Activated B cell treated with CpG ODN at 0.5 μM for 24 hours (primary cell): Measurements from ENCODE around the gene IL17RC. TPM values are rescaled to one million over a fixed set of nuclear protein-coding genes. Genes with fewer than 3 reads are reported as not detected.

ENCODE experiments used
- ATAC-seq: fragments of 200-7000 bp; cut with Tn5 transposase; one replicate; pipeline ENCODE4 v1.10.0; 2021; ENCODE audit warnings: low read depth, mild to moderate bottlenecking, moderate library complexity
- CTCF ChIA-PET: fragments of 350-600 bp; sonication (Branson Sonifier 250); formaldehyde crosslinking; loops from one replicate; lab custom pipeline; 2021; ENCODE audit warnings: antibody characterized with exemption; lab: Charles Lee
- POLR2A ChIA-PET: fragments of 350-600 bp; sonication (Branson Sonifier 250); formaldehyde crosslinking; loops from one replicate; lab custom pipeline; 2021; ENCODE audit warnings: antibody characterized with exemption; lab: Charles Lee
- DNase-seq: peaks from one replicate; pipeline ENCODE4 v3.0.0; 2022
- H3K27ac Mint-ChIP-seq: one replicate; pipeline ENCODE4 v1.8.0; 2020; ENCODE audit warnings: mixed read lengths
- H3K27me3 Mint-ChIP-seq: one replicate; pipeline ENCODE4 v1.8.0; 2021; ENCODE audit warnings: mixed read lengths
- H3K36me3 Mint-ChIP-seq: one replicate; pipeline ENCODE4 v1.8.0; 2021; ENCODE audit warnings: low read depth, mixed read lengths
- H3K4me1 Mint-ChIP-seq: one replicate; pipeline ENCODE4 v1.8.0; 2021; ENCODE audit warnings: mixed read lengths
- H3K4me3 Mint-ChIP-seq: one replicate; pipeline ENCODE4 v1.8.0; 2020; ENCODE audit warnings: mild to moderate bottlenecking, mixed read lengths
- H3K9me3 Mint-ChIP-seq: one replicate; pipeline ENCODE4 v1.8.0; 2020; ENCODE audit warnings: mixed read lengths
- intact Hi-C: fragments of 100-400 bp; cut with micrococcal nuclease; formaldehyde crosslinking; loops from one replicate; pipeline ENCODE4 v1.15.1; 2024
- total RNA-seq: library from RNA; stranded (reverse); gene quantifications from 2 replicates; pipeline ENCODE4 v1.2.3, GENCODE V29; 2022
- TF ChIP-seq, protein P1 (sequence below): fragments of 200-600 bp; IDR thresholded peaks from one replicate; pipeline ENCODE4 v1.8.0; 2022; ENCODE audit warnings: antibody characterized with exemption, mild to moderate bottlenecking

The IL17RC gene
- total RNA-seq, 1 donor from 2014 or later, result 0.11 TPM

GRCh38 chr3:9980251-9980650, 63.4 kb downstream of the IL17RC start:
- CTCF ChIA-PET, result no interaction called here
- no peak for DNase-seq
- no peak overlapping the region for H3K4me3 Mint-ChIP-seq
- POLR2A ChIA-PET, result interaction anchor here (0.7 kb wide), 2 partner anchors 47 to 96 kb away, joined by 4 to 6 read pairs; partner anchors contain the start of gene CRELD1
- peaks cover 3% of the 10 kb centered on the region for H3K4me1 Mint-ChIP-seq
- H3K27ac Mint-ChIP-seq, result no peak overlapping the region
- peaks cover 43% of the 10 kb centered on the region for H3K36me3 Mint-ChIP-seq
- TF ChIP-seq, protein P1, sequence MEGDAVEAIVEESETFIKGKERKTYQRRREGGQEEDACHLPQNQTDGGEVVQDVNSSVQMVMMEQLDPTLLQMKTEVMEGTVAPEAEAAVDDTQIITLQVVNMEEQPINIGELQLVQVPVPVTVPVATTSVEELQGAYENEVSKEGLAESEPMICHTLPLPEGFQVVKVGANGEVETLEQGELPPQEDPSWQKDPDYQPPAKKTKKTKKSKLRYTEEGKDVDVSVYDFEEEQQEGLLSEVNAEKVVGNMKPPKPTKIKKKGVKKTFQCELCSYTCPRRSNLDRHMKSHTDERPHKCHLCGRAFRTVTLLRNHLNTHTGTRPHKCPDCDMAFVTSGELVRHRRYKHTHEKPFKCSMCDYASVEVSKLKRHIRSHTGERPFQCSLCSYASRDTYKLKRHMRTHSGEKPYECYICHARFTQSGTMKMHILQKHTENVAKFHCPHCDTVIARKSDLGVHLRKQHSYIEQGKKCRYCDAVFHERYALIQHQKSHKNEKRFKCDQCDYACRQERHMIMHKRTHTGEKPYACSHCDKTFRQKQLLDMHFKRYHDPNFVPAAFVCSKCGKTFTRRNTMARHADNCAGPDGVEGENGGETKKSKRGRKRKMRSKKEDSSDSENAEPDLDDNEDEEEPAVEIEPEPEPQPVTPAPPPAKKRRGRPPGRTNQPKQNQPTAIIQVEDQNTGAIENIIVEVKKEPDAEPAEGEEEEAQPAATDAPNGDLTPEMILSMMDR, result no peak
- ATAC-seq, result no peak
- intact Hi-C loops, result loop anchor here (10.0 kb wide), 1 partner anchor 165 kb away; the partner anchor contains the start of gene VHL
- no peaks in the 10 kb centered on the region for H3K27me3 Mint-ChIP-seq
- no peaks in the 10 kb centered on the region for H3K9me3 Mint-ChIP-seq

Other genes with a start within 250 kb of the IL17RC start
- gene CPNE9, start 213.3 kb upstream of the IL17RC start, total RNA-seq, result 0.20 TPM in 1 of 2 replicates, not detected in the other
- gene BRPF1, start 185.4 kb upstream of the IL17RC start, total RNA-seq, result 33.5 and 35.2 TPM in 2 replicates
- gene OGG1, start 167.1 kb upstream of the IL17RC start, total RNA-seq, result 43.5 and 60.7 TPM in 2 replicates
- 0.69 and 1.7 TPM in 2 replicates for gene CAMK1, start 147.2 kb upstream of the IL17RC start, total RNA-seq
- 43.8 and 44.7 TPM in 2 replicates for gene TADA3, start 124.6 kb upstream of the IL17RC start, total RNA-seq
- gene ARPC4, start 124.0 kb upstream of the IL17RC start, total RNA-seq, result 315 and 338 TPM in 2 replicates
- gene TTLL3, start 106.8 kb upstream of the IL17RC start, total RNA-seq, result 51.4 and 61.9 TPM in 2 replicates
- gene RPUSD3, start 73.1 kb upstream of the IL17RC start, total RNA-seq, result 49.5 and 55.7 TPM in 2 replicates
- not detected in 2 replicates for gene CIDEC, start 36.8 kb upstream of the IL17RC start, total RNA-seq
- gene JAGN1, start 26.5 kb upstream of the IL17RC start, total RNA-seq, result 30.9 and 32.1 TPM in 2 replicates
- 0.66 and 0.82 TPM in 2 replicates for gene IL17RE, start 14.2 kb upstream of the IL17RC start, total RNA-seq
- gene CRELD1, start 16.7 kb downstream of the IL17RC start, total RNA-seq, result 26.9 and 30.5 TPM in 2 replicates
- gene PRRT3, start 35.3 kb downstream of the IL17RC start, total RNA-seq, result 4.2 and 4.3 TPM in 2 replicates
- gene EMC3, start 69.7 kb downstream of the IL17RC start, total RNA-seq, result 37.6 and 40.6 TPM in 2 replicates
- gene FANCD2, start 109.3 kb downstream of the IL17RC start, total RNA-seq, result 26.8 and 31.4 TPM in 2 replicates
- not detected in 2 replicates for gene FANCD2OS, start 191.2 kb downstream of the IL17RC start, total RNA-seq
- 123 and 141 TPM in 2 replicates for gene BRK1, start 198.6 kb downstream of the IL17RC start, total RNA-seq
- 91.0 and 105 TPM in 2 replicates for gene VHL, start 224.7 kb downstream of the IL17RC start, total RNA-seq
- 8.6 and 8.8 TPM in 2 replicates for gene IRAK2, start 247.8 kb downstream of the IL17RC start, total RNA-seq